KMS-11 (cell line): ENCODE results near the gene COMMD1.

ENCODE experiments used
- H2AFZ ChIP-seq: fragments of 200-600 bp; sonication (generic); 2 replicates; pipeline ENCODE4 v1.6.1; 2016; ENCODE audit warnings: antibody characterized with exemption, mixed run types, low read depth
- H3K27ac ChIP-seq: fragments of 200-600 bp; sonication (generic); 2 replicates; pipeline ENCODE4 v1.6.1; 2016; ENCODE audit warnings: mild to moderate bottlenecking, mixed run types
- H3K27me3 ChIP-seq: fragments of 200-600 bp; sonication (generic); 2 replicates; pipeline ENCODE4 v1.6.1; 2017; ENCODE audit warnings: mild to moderate bottlenecking, low read depth, mixed run types, moderate library complexity; ENCODE audit not compliant: insufficient read depth
- H3K36me3 ChIP-seq: fragments of 200-600 bp; sonication (generic); 2 replicates; pipeline ENCODE4 v1.6.1; 2017; ENCODE audit warnings: mild to moderate bottlenecking, mixed run types; ENCODE audit not compliant: insufficient read depth
- H3K4me1 ChIP-seq: fragments of 200-600 bp; sonication (generic); 2 replicates; pipeline ENCODE4 v1.6.1; 2016; ENCODE audit warnings: mild to moderate bottlenecking, low read depth, mixed run types; ENCODE audit not compliant: poor library complexity, severe bottlenecking
- H3K4me2 ChIP-seq: fragments of 200-600 bp; sonication (generic); 2 replicates; pipeline ENCODE4 v1.7.0; 2016; ENCODE audit warnings: mild to moderate bottlenecking, mixed run types
- H3K4me3 ChIP-seq: fragments of 200-600 bp; sonication (generic); IDR thresholded peaks from 2 replicates; pipeline ENCODE4 v1.6.1; 2017; ENCODE audit warnings: low read depth, low read length, mixed read lengths; ENCODE audit not compliant: insufficient read depth
- H3K79me2 ChIP-seq: fragments of 200-600 bp; sonication (generic); 2 replicates; pipeline ENCODE4 v1.6.1; 2016; ENCODE audit warnings: low read depth, mixed run types; ENCODE audit not compliant: insufficient read depth
- H3K9ac ChIP-seq: fragments of 200-600 bp; sonication (generic); 2 replicates; pipeline ENCODE4 v1.6.1; 2016; ENCODE audit warnings: mild to moderate bottlenecking, mixed run types
- H4K20me1 ChIP-seq: fragments of 200-600 bp; sonication (generic); 2 replicates; pipeline ENCODE4 v1.6.1; 2016; ENCODE audit warnings: mild to moderate bottlenecking, mixed run types; ENCODE audit not compliant: insufficient read depth
- TF ChIP-seq, protein P1 (sequence below): fragments of 200-600 bp; sonication (generic); conservative IDR thresholded peaks from 2 replicates; pipeline ENCODE4 v1.6.1; 2017; ENCODE audit warnings: low read depth, mild to moderate bottlenecking, antibody characterized with exemption, low read length, moderate library complexity, mixed read lengths

The COMMD1 gene

DNA sequence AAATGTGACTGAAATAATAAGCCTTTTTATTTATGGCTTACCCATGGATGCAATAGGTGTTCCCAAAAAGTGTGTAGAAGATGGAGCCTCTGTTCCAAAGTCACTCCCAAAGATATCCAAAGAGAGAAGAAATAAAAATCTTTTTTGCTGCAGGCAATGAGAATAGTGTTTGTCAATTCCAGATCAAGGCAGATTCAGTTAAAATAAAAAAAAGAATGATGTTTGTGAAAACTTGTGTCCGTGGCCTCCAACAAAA lies 43.9 kb downstream of the COMMD1 start:
- Histone ChIP-seq H3K36me3 (no peaks in the 10 kb centered on the region), H3K27me3 (no peaks in the 10 kb centered on the region), H3K4me2 (no peak overlapping the region), H3K4me1 (no peaks in the 10 kb centered on the region), H4K20me1 (no peaks in the 10 kb centered on the region), H2AFZ (no peak overlapping the region), H3K9ac (no peak overlapping the region), H3K4me3 (no peak overlapping the region), H3K79me2 (no peaks in the 10 kb centered on the region), H3K27ac (no peak overlapping the region)
- TF ChIP-seq, protein P1, sequence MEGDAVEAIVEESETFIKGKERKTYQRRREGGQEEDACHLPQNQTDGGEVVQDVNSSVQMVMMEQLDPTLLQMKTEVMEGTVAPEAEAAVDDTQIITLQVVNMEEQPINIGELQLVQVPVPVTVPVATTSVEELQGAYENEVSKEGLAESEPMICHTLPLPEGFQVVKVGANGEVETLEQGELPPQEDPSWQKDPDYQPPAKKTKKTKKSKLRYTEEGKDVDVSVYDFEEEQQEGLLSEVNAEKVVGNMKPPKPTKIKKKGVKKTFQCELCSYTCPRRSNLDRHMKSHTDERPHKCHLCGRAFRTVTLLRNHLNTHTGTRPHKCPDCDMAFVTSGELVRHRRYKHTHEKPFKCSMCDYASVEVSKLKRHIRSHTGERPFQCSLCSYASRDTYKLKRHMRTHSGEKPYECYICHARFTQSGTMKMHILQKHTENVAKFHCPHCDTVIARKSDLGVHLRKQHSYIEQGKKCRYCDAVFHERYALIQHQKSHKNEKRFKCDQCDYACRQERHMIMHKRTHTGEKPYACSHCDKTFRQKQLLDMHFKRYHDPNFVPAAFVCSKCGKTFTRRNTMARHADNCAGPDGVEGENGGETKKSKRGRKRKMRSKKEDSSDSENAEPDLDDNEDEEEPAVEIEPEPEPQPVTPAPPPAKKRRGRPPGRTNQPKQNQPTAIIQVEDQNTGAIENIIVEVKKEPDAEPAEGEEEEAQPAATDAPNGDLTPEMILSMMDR = no peak

DNA sequence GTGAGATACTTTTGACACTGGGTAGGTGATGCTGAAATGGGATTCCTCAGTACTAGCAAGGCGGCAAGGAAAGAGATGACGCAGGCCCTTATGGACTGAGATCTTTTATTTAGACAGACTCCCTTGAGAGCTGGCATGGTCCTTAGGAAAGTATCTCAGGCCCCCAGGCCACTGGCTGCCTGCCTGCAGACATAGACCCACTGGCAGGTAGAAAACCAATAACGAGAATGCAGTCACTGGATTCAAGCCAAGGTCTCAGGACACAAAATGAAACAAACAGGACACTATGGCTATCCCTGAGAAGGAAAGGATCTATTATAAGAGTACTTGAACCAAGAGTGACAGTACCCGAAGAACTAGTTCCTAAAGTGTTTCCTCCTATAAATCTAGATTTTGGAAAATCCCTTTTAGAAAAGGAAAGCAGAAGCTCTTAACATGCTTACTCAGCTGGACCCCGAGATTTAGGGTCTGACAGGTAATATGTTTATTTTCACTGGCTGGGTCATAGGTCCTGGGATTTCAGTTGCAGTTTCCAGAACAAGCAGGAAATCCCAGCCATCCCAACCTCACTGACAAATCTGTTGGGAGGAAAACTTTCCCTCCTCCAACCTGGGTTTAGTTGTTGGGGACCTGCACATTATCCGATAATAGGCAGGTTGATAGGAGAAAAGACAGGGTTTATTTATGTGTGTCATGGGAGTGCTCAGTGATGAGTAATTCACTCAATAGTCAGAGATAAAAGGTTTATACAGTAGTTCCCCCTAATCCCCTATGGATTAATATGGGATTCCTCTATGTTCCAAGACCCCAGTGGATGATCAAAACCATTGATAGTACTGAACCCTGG lies 44.5 kb downstream of the COMMD1 start:
- no peak overlapping the region for H3K9ac ChIP-seq
- no peak overlapping the region for H3K4me2 ChIP-seq
- H2AFZ ChIP-seq = no peak overlapping the region
- no peaks in the 10 kb centered on the region for H3K36me3 ChIP-seq
- no peaks in the 10 kb centered on the region for H4K20me1 ChIP-seq
- H3K27ac ChIP-seq = no peak overlapping the region
- H3K27me3 ChIP-seq = no peaks in the 10 kb centered on the region
- TF ChIP-seq, protein P1 = no peak
- H3K79me2 ChIP-seq = no peaks in the 10 kb centered on the region
- H3K4me1 ChIP-seq = no peaks in the 10 kb centered on the region
- H3K4me3 ChIP-seq = no peak overlapping the region

DNA sequence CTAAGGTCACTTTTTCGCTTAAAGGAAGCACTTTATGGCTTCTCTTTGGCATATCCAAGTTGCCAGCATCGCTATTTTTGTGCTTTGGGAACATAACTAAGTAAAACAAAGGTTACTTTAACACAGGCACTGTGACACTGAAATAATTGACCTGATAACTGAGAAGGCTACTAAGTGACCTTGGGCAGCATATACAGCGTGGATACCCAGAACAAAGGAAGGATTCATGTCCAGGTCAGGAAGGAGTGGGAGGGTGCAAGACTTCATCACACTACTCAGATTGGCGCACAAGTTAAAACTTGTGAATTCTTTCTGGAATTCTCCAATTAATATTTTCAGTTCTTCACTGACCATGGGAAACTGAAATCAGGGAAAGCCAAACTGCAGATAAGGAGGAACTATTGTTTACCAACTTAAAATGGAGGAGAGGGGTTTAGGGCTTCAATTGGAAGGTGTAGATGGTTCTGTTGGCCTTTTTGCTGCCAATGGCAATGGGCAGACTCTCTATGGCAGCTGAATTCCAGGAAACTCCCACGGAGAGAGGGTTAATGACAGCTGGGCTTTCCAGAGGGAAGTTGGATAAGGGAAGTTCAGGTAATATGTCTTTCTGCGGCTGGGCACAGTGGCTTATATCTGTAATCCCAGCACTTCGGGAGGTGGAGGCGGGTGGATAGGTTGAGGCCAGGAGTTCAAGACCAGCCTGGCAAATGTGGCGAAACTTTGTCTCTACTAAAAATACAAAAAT lies 45.3 kb downstream of the COMMD1 start:
- no peaks in the 10 kb centered on the region for H3K4me1 ChIP-seq
- H3K79me2 ChIP-seq = no peaks in the 10 kb centered on the region
- H2AFZ ChIP-seq = no peak overlapping the region
- no peak overlapping the region for H3K4me3 ChIP-seq
- H3K9ac ChIP-seq = no peak overlapping the region
- no peaks in the 10 kb centered on the region for H4K20me1 ChIP-seq
- no peaks in the 10 kb centered on the region for H3K36me3 ChIP-seq
- TF ChIP-seq, protein P1 = no peak
- H3K27me3 ChIP-seq = no peaks in the 10 kb centered on the region
- no peak overlapping the region for H3K27ac ChIP-seq
- H3K4me2 ChIP-seq = no peak overlapping the region

DNA sequence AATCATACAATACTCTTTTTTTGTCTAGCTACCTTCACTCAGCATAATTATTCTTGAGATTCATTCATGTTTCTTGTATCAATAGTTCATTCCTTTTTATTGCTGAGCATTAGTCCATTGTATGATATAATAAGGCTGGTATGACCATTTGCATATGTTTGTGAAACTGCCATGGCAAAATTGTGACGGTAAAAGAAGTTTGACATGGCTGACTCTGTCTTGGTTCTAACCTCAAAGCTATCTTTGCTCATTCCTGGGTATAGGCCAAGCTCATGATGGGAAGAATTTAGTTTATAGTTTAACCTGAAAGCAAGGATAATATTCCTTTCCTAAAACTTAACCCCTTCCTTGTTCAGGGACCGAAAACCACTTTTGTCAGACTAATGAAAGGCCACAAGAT lies 46.4 kb downstream of the COMMD1 start:
- no peaks in the 10 kb centered on the region for H3K4me1 ChIP-seq
- H3K4me2 ChIP-seq = no peak overlapping the region
- no peaks in the 10 kb centered on the region for H4K20me1 ChIP-seq
- H3K4me3 ChIP-seq = no peak overlapping the region
- H3K9ac ChIP-seq = no peak overlapping the region
- no peaks in the 10 kb centered on the region for H3K79me2 ChIP-seq
- no peak overlapping the region for H2AFZ ChIP-seq
- TF ChIP-seq, protein P1 = no peak
- H3K36me3 ChIP-seq = no peaks in the 10 kb centered on the region
- no peak overlapping the region for H3K27ac ChIP-seq
- no peaks in the 10 kb centered on the region for H3K27me3 ChIP-seq
